ENCODE measurements around the gene LRRC61. TPM values are rescaled to one million over a fixed set of nuclear protein-coding genes. Genes with fewer than 3 reads are reported as not detected.
"Not testable (repeated sequence)": the region's sequence is repeated elsewhere in the genome, so short reads cannot be mapped to it uniquely, and the experiment has no call there.

The LRRC61 gene
- total RNA-seq, 1 donor from 2014 or later = 28.3 TPM

DNA sequence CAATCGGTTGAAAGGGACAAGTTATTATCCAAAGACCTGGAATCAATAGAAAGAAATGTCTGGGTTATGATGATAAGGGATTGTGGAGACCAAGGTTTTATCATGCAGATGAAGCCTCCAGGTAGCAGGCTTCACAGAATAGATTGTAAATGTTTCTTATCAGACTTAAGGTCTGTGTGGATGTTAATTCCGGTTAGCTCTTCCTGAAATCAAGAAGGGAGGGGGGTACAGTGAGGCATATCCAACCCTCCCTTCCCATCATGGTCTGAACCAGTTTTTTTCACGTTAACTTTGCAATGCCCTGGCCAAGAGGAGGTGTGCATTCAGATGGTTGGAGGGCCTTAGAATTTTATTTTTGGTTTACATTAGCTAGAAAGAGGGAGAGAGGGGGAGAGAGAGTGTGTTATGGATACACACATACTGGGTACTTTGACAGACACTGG, 9.8 kb upstream of the LRRC61 start:
- TF ChIP-seq, protein P1, sequence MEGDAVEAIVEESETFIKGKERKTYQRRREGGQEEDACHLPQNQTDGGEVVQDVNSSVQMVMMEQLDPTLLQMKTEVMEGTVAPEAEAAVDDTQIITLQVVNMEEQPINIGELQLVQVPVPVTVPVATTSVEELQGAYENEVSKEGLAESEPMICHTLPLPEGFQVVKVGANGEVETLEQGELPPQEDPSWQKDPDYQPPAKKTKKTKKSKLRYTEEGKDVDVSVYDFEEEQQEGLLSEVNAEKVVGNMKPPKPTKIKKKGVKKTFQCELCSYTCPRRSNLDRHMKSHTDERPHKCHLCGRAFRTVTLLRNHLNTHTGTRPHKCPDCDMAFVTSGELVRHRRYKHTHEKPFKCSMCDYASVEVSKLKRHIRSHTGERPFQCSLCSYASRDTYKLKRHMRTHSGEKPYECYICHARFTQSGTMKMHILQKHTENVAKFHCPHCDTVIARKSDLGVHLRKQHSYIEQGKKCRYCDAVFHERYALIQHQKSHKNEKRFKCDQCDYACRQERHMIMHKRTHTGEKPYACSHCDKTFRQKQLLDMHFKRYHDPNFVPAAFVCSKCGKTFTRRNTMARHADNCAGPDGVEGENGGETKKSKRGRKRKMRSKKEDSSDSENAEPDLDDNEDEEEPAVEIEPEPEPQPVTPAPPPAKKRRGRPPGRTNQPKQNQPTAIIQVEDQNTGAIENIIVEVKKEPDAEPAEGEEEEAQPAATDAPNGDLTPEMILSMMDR (IDR thresholded peaks at IDR 0.05; ENCODE audit: unreplicated experiment) = no peak
- Mint-ChIP-seq H3K27ac (no peak overlapping the region), H3K4me1 (ENCODE audit: low read depth) (peaks cover 7% of the 10 kb centered on the region), H3K4me3 (ENCODE audit: low read depth) (no peak overlapping the region), H3K36me3 (ENCODE audit: insufficient read depth) (no peaks in the 10 kb centered on the region), H3K9me3 (ENCODE audit: low read depth) (no peaks in the 10 kb centered on the region), H3K27me3 (peaks cover 3% of the 10 kb centered on the region)
- no peak for DNase-seq (ENCODE audit: low spot score, unreplicated experiment)

DNA sequence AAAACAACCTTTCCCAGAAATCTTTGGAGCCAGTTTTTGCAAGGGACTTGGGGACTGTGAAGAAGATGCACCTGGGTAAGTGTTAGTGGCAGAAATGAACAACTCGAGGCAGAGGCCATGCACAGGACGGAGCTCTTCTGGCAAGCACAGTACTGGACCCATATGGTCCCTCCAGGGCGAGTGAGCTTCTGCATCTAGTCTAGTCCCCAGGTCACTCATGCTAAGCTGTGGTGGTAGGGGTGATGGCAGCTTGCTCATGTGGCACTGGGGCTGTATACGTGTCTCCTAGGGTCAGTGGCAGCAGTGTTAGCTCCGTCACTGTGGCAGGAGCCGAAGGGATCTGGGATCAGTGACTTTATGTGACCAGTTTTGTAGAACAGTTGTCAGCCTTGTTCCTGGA, 9.3 kb upstream of the LRRC61 start:
- Mint-ChIP-seq H3K27me3 (no peaks in the 10 kb centered on the region), H3K4me3 (ENCODE audit: low read depth) (no peak overlapping the region)

DNA sequence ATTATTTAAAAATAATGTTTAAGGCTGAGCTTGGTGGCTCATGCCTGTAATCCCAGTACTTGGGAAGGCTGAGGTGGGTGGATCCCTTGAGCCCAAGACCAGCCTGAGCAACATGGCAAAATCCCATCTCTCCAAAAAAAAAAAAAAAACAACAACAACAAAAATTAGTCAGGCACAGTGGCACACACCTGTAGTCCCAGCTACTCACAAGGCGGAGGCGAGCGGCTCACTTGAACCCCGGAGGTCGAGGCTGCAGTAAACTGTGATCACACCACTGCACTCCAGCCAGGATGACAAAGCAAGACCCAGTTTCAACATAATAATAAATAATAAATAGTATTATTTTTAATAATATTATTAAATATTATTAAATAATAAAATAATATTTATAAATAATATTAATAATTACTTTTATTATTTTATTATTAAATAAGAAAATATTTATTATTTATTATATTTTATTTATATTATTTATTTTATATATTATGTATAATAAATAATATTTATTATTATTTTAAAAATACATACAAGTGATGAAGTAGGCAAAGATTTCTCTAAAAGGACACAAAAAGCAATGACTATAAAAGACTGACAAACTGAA, 8.4 kb upstream of the LRRC61 start:
- Mint-ChIP-seq H3K27me3 (no peaks in the 10 kb centered on the region), H3K27ac (no peak overlapping the region), H3K9me3 (ENCODE audit: low read depth) (no peaks in the 10 kb centered on the region), H3K4me3 (ENCODE audit: low read depth) (no peak overlapping the region), H3K36me3 (ENCODE audit: insufficient read depth) (no peaks in the 10 kb centered on the region), H3K4me1 (ENCODE audit: low read depth) (peaks cover 7% of the 10 kb centered on the region)
- DNase-seq (ENCODE audit: low spot score, unreplicated experiment) = no peak
- TF ChIP-seq, protein P1 (IDR thresholded peaks at IDR 0.05; ENCODE audit: unreplicated experiment) = no peak

More for the DNA sequence above, 9.3 kb upstream of the LRRC61 start:
- Mint-ChIP-seq H3K36me3 (ENCODE audit: insufficient read depth) (no peaks in the 10 kb centered on the region), H3K27ac (no peak overlapping the region), H3K4me1 (ENCODE audit: low read depth) (peaks cover 7% of the 10 kb centered on the region), H3K9me3 (ENCODE audit: low read depth) (no peaks in the 10 kb centered on the region)
- TF ChIP-seq, protein P1 (IDR thresholded peaks at IDR 0.05; ENCODE audit: unreplicated experiment) = no peak
- no peak for DNase-seq (ENCODE audit: low spot score, unreplicated experiment)

DNA sequence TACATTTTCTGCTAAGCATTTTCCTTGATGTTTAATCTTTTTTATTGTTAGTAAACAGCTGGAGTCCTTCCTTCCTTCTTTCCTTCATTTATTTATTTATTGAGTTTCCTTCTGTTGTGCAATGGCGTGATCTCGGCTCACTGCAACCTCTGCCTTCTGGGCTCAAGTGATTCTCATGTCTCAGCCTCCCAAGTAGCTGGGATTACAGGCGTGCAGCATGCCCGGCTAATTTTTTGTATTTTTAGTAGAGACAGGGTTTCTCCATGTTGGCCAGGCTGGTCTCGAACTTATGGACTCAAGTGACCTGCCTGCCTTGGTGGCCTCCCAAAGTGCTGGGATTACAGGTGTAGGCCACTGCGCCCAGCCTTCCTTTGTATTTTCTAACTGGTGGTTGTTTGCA, 6.2 kb upstream of the LRRC61 start:
- H3K4me3 Mint-ChIP-seq (ENCODE audit: low read depth); H3K27ac Mint-ChIP-seq; H3K27me3 Mint-ChIP-seq; H3K4me1 Mint-ChIP-seq (ENCODE audit: low read depth); H3K9me3 Mint-ChIP-seq (ENCODE audit: low read depth); DNase-seq (ENCODE audit: low spot score, unreplicated experiment); H3K36me3 Mint-ChIP-seq (ENCODE audit: insufficient read depth): not testable (repeated sequence)

DNA sequence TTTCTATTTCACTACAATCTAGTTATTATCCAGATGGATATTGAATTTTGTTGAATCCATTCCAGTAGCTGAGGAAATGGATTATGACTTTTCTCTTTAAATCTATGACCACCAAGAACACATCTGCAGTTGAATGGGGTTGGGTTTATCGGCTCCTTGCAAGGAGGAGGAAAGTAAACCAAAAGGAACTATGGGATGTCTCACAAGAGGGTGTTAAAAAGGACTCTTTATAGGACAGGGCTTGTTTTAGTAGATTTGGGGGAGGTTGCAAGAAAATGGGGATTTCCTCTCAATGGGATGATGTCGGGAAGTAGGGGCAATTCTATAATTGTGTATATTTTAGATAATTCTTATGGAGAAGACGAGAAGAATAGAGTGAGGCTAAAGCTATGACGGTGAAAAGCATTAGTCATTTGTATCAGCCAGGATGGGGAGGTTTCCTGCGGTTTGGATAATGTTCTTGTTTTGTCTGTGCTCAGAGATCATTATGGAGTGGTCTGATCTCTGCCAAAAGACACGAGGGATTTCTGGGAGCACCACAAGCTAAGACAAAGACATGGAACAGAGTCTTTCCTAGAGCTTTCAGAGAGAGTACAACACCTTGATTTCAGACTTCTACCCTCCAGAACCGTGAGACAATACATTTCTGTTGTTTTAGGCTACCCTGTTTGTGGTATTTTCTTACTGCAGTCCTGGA, 5.3 kb upstream of the LRRC61 start:
- Mint-ChIP-seq H3K9me3 (ENCODE audit: low read depth) (no peaks in the 10 kb centered on the region), H3K27me3 (no peaks in the 10 kb centered on the region), H3K4me3 (ENCODE audit: low read depth) (no peak overlapping the region), H3K4me1 (ENCODE audit: low read depth) (peaks cover 7% of the 10 kb centered on the region), H3K27ac (no peak overlapping the region), H3K36me3 (ENCODE audit: insufficient read depth) (peaks cover 1% of the 10 kb centered on the region)
- DNase-seq (ENCODE audit: low spot score, unreplicated experiment) = no peak
- TF ChIP-seq, protein P1 (IDR thresholded peaks at IDR 0.05; ENCODE audit: unreplicated experiment) = no peak

DNA sequence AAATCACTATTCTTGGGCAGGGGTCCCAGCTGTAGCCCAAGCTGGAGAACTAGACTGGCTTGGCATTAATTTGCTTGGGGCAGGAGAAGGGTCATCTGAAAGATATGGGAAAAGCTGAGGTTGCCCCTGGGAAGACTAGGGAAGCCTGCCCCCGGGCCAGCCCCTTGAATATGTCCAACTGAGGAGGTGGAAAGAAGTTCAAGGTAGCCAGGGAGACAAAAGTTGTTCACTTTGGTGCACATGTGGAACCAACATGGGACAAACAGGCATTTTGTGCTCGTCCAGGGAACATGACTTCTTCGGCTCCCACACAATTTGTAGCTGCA, 1.4 kb upstream of the LRRC61 start:
- no peak overlapping the region for H3K27ac Mint-ChIP-seq
- H3K36me3 Mint-ChIP-seq (ENCODE audit: insufficient read depth) = peaks cover 4% of the 10 kb centered on the region
- TF ChIP-seq, protein P1 (IDR thresholded peaks at IDR 0.05; ENCODE audit: unreplicated experiment) = no peak

More for the DNA sequence above, 1.4 kb upstream of the LRRC61 start:
- Mint-ChIP-seq H3K9me3 (ENCODE audit: low read depth) (no peaks in the 10 kb centered on the region), H3K4me1 (ENCODE audit: low read depth) (peaks cover 13% of the 10 kb centered on the region), H3K27me3 (no peaks in the 10 kb centered on the region), H3K4me3 (ENCODE audit: low read depth) (peak overlapping the region; percentile 92)
- DNase-seq (ENCODE audit: low spot score, unreplicated experiment) = no peak
